NCI-H82 (cell line): ENCODE results near the gene SOS1.
"Not testable (repeated sequence)": the region's sequence is repeated elsewhere in the genome, so short reads cannot be mapped to it uniquely, and the experiment has no call there.

Experiments
- DNase-seq: peaks from one replicate; lab custom pipeline; 2025; lab: John Stamatoyannopoulos, UW

The SOS1 gene

GRCh38 chr2:39099870-39100728 lies 20.8 kb downstream of the SOS1 start:
- no peak for DNase-seq

DNA sequence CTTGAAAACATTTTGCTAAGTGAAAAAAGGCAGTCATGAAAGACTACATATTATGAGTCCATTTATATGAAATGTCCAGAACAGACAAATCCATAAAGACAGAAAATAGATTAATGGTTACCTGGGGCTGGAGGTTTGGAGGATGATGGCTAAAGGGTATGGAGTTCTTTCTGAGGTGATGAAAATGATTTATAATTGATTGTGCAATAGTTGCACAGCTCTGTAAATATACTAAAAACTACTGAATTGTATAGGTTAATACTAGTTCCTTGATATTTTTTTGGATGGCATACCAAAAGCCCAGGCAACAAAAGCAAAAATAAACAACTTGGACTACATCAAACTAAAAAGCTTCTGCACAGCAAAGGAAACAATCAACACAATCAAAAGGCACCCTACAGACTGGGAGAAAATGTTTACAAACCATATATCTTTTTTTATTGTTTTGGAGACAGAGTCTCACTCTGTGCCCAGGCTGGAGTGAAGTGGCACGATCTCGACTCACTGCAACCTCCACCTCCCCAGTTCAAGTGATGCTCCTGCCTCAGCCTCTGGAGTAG lies 21.5 kb downstream of the SOS1 start:
- no peak for DNase-seq

DNA sequence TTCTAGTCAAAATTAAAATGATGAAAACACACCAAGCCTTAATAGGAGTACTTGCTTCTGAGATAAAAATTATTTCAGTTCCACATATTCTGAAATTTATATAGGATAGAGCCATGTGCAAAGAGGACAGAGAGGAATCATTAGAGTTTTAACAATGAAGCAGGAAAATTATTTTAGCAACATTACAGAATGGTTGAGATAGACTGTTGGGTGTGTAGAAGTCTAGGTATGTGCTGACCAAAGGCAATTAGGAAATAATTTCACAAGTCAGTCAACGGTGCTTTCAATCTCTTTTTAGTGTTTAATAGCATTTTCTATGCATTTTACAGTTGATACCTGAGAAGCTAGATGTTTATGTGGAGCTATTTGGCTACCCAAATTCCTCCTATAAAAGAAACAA lies 25.2 kb downstream of the SOS1 start:
- no peak for DNase-seq

DNA sequence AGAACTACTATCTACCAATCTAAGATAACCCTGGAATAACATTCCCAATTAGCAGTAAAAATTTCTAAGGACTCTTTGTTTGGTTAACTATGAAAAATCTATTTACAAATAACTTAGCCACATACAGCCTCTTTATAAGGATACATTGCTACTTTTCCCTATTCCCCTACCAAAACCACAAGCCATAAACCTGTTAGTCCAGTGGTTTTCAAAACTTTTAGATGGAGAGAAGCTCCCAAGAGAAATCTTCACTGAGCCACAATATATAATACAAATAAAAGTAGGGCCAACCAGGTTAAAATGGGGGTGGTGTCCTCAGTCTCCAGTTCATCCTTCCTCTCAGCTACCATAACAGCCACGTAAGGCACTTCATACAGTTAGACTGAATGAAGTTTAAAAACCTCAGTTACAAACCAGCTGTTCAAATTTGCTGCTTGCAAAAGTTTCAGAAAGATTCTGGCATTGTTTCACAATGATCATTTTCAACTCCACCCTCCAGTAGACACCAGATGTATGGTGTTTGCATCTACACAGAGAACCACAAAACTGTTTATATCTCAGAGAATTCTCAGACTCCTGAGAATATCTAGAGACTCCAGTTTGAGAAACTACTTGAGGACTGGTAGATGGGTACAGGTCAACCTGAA lies 26.0 kb downstream of the SOS1 start:
- no peak for DNase-seq

- no peak for DNase-seq
Measured at GRCh38 chr2:39093218-39093898, 27.5 kb downstream of the SOS1 start.

DNA sequence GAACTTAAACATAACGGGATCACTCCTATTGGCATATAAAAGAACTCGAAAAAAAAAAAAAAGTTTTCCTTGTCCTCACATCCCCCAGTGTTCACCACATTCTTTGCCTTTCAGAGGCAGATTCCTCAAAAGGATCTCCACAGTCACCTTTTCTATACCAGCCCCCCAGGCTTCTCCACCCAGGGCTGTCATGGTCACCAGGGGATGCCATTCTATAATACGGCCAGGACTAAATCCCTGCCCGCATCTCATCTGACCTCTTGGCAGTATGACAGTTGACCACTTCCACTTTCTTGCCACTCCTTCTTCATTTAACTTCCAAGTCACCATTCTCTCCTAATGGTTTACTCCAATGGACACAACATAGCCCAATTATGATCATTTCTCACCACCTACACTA lies 29.3 kb downstream of the SOS1 start:
- DNase-seq, result no peak

- DNase-seq, result no peak
Measured at GRCh38 chr2:39091063-39091462, 29.8 kb downstream of the SOS1 start.

DNA sequence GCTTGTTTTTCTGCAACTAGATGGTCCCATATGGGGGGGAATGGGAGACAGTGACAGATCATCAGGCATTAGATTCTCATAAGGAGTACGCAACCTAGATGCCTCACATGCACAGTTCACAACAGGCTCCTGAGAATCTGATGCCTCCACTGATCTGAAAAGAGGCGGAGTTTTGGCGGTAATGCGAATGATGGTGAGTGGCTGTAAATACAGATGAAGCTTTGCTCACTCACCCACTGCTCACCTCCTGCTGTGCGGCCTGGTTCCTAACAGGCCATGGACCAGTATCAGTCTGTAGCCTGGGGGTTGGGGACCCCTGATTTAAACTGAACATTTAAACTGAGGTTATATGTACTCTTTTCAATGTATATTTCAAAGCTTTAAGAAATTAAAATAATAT lies 40.7 kb downstream of the SOS1 start:
- DNase-seq, result peak; percentile 6

GRCh38 chr2:39069890-39070465 lies 50.9 kb downstream of the SOS1 start:
- no peak for DNase-seq

DNA sequence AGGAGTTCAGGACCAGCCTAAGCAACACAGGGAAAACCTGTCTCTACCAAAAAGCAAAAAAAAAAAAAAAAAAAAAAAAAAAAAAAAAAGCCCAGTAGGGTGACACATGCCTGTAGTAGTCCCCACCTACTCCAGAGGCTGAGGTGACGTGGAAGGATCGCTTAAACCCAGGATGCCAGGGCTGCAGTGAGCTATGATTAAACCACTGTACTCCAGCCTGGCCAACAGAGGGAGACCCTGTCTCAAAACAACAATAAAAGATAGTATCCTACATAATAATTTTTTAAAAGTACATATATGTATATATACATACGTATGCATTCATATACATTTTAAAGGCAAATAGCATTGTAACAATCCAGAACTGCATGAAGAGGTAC lies 51.7 kb downstream of the SOS1 start:
- DNase-seq, result no peak

- no peak for DNase-seq
Measured at GRCh38 chr2:39068299-39069135, 52.3 kb downstream of the SOS1 start.

DNA sequence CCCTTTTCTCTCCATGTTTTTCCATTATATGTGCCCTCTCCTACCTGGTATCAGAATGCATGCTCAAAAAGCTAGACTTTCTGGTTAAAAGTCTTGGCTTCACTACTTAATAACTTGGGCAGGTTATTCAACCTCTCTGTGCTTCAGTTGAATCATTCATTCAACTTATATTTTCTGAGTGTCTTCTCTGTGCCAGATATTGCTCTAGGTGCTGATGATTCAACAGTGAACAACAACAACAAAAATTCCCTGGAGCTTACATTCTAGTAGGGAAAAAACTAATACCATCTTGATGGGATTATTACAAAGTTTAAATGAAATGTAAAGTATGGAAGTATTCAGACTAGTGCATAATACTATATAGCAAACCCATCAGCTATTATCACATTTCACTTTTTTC lies 55.2 kb downstream of the SOS1 start:
- no peak for DNase-seq

DNA sequence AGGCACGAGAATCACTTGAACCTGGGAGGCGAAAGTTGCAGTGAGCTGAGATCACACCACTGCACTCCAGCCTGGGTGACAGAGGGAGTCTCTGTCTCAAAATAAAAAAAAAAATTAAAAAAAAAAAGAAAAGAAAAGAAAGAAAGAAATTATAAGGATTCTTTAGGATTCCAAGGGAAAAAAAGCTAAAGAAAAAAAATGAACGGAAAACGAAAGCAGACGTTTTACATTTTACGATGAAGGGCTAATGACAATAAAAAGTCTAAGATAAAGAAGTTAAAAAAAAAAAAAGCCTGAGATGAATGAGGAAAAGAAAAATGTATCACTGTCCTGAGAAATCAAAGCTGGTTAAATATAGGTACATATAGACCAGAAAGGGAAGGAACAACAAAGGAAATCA lies 58.5 kb downstream of the SOS1 start:
- no peak for DNase-seq

DNA sequence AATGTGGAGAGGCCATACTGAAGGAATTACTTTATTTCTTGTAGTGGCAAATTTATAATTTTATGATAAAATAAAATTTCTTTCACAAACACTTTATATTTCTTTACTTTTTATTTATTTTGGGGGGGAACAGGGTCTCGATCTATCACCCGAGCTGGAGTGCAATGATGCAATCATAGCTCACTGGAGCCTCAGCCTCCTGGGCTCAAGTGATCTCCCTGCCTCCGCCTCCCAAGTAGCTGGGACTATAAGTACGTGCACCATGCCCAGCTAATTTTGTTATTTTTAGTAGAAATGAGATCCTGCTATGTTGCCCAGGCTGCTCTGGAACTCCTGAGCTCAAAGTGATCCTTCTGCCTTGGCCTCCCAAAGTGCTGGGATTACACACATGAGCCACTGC lies 59.6 kb downstream of the SOS1 start:
- no peak for DNase-seq

- peak; percentile 71 for DNase-seq
Measured at GRCh38 chr2:39059366-39059952, 61.4 kb downstream of the SOS1 start.

- no peak for DNase-seq
Measured at GRCh38 chr2:39058101-39058500, 62.8 kb downstream of the SOS1 start.

DNA sequence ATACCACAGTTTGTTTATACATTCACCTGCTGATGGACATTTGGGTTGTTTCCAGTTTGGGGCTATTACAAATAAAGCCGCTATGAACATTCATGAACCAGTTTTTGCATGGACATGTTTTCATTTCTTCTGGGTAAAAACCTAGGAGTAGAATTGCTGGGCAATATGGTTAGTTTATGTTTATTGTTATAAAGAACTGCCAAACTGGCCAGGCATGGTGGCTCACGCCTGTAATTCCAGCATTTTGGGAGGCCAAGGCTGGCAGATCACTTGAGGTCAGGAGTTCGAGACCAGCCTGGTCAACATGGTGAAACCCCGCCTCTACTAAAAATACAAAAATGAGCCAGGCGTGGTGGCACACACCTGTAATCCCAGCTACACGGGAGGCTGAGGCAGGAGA lies 68.2 kb downstream of the SOS1 start:
- not testable (repeated sequence) for DNase-seq

DNA sequence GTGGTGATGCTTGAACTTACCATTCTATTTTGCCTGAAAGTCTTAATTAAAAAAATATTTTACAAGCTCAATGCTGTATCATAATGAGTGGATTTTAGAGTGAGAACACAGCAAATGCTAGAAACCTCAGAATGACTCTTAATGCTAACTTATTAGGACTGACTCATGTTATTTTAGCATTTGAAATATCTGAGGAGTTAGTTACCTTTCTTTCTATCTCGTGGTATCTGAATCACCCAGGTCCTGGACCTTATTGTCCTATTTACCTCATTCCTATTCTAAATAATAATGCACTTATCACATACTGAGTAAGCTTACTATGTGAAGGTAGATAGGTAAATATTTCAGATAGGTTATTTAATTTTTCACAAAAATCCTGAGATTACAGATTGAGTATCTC lies 70.7 kb downstream of the SOS1 start:
- no peak for DNase-seq

GRCh38 chr2:39039072-39039471 lies 81.8 kb downstream of the SOS1 start:
- DNase-seq, result no peak

- DNase-seq, result no peak
Measured at GRCh38 chr2:39033980-39034379, 86.9 kb downstream of the SOS1 start.

DNA sequence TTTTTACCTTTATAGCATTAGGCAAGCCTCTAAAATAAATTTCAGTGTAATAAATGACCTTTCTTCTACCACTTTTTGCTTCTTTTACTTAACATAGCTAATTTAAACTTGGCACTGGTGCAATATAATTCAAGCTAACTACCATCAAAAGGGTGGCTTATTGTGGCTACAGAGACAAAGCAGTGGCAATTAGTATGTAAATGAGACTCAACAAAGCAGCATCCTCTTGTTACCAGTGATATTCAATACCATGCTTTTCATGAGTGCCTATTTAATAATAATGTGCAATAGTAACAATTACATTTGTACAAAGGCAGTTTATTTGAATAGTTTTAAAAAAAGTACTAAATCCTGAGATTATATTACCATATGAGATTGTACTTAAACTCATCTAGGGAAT lies 93.4 kb downstream of the SOS1 start:
- DNase-seq, result no peak
